Activated CD8-positive, alpha-beta memory T cell treated with anti-CD3 and anti-CD28 coated beads, Interleukin-2, amount 50 U/mL, for 4 hours (primary cell): ENCODE results near the gene TBX21.

Experiments used
- DNase-seq: peaks from one replicate; pipeline ENCODE4 v3.0.0-alpha.2; 2020

TBX21 gene

DNA sequence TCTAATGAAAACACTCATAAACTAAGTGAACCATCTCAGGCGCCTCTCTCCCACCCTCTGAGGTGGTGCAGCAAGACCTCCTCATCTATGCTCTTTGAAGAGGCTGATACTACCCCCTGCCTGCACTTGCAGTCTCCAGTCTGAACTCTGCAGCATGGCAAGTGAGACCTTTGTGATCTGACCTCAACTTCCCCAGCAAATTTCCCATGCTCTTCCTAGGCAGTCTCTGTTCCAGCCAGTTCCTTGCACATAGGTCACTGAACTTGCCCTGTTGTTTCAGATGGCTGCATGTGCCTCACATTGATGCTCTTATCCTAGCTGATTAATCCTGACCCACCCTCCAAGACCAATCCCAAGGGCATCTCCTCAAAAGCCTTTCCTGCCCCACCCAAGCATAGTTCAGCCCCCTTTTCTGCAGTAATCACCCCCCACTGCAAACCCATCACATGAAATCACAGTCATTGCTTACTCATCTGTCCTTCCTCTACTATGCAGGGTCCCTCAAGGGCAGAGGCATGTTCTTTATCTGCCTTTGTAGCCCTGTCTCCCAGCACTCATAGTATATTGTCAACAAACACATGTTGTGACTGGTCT is 42.0 kb downstream of the TBX21 start:
- DNase-seq: no peak

DNA sequence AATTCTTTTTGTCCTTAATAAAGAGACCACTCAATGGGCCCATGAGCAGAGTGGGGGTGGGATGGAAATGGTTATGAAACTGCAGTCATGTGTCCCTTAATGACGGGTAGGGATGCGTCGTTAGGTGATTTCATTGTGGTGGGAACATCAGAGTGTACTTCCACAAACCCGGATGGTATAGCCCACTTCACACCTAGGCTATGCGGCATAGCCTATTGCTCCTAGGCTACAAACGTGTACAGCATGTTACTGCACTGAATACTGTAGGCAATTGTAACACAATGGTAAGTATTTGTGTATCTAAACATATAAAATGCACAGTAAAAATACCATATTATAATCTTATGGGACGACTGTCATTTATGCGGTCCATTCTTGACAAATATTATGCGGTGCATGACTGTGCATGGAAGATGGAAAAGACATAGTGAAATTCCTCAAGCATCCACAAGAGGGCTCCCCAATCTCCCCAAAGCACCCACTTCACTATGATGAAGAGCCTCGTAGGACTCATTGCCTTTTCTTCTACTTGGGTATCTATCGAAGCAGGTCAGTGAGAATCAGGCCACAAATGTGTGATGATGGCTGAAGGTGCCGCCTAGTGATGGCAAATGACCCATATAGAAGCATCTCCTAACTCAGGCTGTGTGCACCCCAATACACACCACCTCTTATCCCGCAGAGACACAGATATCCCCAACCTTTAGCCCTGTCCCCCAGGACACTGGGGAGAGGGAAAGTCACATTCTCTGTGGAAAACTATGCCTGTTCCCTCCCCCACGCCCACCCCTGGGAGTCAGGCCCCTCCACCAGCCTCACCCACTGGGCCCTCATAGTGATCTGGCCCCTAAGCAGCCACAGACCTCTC is 43.5 kb downstream of the TBX21 start:
- no peak for DNase-seq

GRCh38 chr17:47778184-47778635 is 45.2 kb downstream of the TBX21 start:
- DNase-seq: no peak

GRCh38 chr17:47781397-47781796 is 48.4 kb downstream of the TBX21 start:
- DNase-seq: no peak

DNA sequence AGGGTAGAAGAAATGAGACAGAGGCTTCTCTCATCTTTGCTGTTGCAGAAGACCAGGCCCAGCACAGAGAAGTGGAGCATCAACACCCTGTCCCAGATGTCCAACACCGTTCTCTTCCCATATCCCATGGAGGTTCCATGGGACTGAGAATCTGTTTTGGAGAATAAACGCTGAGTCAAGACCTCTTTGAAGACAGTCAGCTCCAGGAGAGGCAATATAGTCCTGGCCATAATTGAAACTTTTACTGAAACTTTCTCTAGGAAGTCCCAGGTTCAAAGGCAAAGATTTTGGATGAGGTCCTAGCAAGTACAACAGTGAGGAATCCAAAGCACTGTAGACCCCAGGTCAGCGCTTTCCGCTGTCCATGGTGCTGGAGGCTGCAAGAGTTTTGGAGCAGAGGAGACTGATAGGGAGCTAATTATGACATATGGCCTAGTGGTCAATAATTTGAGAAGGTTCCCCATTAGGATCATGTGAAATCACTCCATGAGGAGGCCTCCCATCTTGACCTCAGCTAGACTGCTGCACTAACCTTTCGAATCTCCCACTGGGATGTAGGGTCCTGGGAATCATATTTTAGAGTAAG is 52.6 kb downstream of the TBX21 start:
- no peak for DNase-seq

DNA sequence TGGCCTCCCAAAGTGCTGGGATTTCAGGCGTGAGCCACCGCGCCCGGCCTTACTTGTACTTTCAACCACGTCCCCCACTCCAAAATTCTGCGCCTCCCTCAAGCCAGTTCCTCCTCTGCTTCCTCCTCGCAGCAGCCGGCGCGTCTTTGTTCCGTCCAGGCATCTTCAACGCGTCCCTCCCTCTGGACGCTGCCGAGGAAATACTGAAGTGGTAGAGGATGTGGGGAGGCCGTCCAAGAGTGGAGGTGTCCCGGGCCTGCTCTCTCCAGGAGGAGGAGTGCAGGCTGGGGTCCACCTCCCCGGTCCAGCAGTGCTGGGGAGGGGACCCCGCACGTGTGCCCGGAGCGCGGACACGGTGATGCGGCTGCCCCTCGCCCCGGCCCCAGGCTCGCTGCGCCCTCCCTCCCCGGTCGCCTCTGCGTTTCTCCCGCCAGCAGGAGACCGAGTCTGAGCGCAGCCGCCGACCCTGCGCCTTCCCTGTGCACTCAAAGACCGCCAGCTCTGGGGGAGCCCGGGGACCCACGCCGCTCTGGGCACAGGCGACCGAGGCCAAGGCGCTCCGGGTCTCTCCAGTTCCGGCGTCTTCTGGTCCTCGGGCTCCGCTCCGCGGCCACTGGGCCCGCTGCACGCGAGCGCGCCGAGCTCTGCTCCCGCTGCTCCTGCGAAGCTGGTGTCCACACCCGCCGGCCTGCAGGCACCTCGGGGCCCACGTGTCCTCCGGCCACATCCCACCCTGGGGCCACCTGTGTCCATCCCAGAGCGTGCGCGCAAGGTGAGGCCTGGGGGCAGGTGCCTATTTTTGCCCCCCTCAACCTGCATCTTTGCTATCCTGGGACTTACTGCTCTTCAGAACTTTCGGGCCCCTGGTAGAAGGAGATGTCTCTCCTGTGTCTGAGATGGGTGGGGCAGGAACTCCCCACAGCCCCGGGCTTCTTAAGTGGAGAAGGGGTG is 56.9 kb downstream of the TBX21 start:
- peak; percentile 50 for DNase-seq

GRCh38 chr17:47791025-47791424 is 58.0 kb downstream of the TBX21 start:
- no peak for DNase-seq

DNA sequence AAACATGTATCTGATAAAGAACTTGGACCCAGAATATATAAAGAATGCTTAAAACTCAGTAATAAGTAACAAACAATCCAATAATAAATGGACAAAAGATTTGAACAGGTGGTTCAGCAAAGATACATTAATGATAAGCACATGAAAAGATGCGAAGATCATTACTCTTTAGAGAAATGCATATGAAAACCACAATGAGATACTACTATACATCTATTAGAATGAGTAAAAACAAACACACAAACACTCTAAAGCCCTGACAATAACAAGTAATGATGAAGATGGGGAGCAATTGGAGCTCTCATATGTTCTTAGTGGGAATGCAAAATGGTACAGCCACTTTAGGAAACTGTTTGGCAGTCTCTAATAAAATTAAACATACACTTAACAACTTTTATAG is 59.4 kb downstream of the TBX21 start:
- no peak for DNase-seq

DNA sequence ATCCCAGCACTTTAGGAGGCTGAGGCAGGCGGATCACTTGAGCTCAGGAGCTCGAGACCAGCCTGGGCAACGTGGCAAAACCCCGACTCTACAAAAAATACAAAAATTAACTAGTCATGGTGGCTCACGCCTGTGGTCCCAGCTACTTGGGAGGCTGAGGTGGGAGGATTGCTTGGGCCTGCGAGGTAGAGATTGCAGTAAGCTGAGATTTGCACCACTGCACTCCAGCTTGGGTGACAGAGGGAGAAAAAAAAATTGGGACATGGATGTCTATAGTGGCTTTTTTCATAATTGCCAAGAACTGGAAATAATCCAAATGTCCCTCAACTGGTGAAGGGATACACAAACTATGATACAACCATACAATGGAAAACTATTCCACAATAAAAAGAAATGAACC is 59.9 kb downstream of the TBX21 start:
- DNase-seq: no peak
